ENCODE measurements around the gene CIAO2A.
"Not testable (repeated sequence)": the region's sequence is repeated elsewhere in the genome, so short reads cannot be mapped to it uniquely, and the experiment has no call there.

CIAO2A gene

DNA sequence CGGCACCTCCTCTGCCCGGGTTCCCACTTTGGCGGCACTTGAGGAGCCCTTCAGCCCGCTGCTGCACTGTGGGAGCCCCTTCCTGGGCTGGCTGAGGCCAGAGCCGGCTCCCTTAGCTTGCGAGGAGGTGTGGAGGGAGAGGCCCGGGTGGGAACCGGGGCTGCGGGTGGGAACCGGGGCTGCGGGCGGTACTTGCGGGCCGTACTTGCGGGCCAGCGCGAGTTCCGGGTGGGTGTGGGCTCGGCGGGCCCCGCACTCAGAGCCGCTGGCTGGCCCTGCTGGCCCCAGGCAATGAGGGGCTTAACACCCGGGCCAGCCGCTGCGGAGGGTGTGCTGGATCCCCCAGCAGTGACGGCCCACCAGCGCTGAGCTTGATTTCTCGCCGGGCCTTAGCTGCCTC, 32.9 kb downstream of the CIAO2A start:
- DNase-seq (ENCODE audit: low read depth) = no peak
- H3K4me3 ChIP-seq (ENCODE audit: control insufficient read depth, low read depth, low read length) = no peak overlapping the region
- TF ChIP-seq CTCF (IDR thresholded peaks at IDR 0.05; ENCODE audit: control insufficient read depth, insufficient read depth, low read depth, low read length, missing control alignments) = no peak

DNA sequence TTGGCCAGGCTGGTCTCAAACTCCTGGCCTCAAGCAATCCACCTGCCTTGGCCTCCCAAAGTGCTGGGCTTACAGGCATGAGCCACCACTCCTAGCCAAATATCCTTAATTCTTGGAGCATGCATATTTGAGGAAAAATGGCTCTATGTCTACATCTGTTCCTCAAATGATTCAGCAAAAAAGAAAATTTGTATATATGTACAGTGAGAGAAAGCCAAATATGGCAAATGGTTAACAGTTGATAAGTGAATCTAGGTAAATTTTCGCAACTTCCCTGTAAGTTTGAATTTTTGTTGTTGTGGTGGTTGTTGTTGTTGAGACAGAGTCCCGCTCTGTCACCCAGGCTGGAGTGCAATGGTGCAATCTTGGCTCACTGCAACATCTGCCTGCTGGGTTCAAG, 34.5 kb downstream of the CIAO2A start:
- DNase-seq (ENCODE audit: low read depth); H3K4me3 ChIP-seq (ENCODE audit: control insufficient read depth, low read depth, low read length): not testable (repeated sequence)

GRCh38 chr15:64058279-64058678, 35.4 kb downstream of the CIAO2A start:
- H3K4me3 ChIP-seq (ENCODE audit: control insufficient read depth, low read depth, low read length) = no peak overlapping the region
- TF ChIP-seq CTCF (IDR thresholded peaks at IDR 0.05; ENCODE audit: control insufficient read depth, insufficient read depth, low read depth, low read length, missing control alignments) = no peak
- no peak for DNase-seq (ENCODE audit: low read depth)

DNA sequence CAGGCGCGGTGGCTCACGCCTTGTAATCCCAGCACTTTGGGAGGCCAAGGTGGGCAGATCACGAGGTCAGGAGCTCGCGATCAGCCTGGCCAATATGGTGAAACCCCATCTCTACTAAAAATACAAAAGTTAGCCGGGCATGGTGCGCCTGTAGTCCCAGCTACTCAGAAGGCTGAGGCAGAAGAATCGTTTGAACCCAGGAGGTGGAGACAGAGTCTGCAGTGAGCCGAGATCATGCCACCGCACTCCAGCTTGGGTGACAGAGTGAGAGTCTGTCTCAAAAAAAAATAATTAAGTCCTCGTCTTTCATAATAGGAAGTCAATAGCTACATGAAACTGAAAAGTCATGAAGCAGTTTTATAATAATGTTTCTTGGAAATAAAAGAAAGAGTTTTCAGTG, 40.0 kb downstream of the CIAO2A start:
- not testable (repeated sequence) for DNase-seq (ENCODE audit: low read depth); H3K4me3 ChIP-seq (ENCODE audit: control insufficient read depth, low read depth, low read length)

DNA sequence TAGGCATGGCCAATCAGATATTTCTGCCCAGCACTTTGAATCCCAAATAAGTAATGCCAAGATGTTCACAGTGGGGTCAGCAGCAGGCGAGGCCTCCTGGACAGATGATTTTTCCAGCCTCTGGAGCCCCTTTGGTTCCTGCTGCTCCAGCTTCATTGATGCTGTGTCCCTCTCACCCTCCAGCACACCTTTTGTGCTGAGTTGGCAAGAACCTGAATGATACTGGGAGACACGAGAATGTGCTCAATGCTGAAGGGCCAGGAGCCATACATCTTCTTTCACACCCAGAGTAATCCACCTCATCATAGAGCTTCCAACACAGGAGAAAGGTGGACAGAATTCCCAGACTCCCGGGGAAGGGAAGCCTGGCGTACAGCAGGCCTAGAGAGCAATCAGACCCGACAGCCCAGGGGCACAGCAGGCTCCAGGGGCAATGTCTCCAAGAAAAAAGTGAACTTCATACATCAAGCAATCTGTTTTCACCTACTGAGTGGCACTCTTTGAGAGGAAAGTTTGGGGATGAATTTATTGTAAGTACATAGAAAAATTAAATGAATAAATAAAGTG, 40.6 kb downstream of the CIAO2A start:
- TF ChIP-seq CTCF (IDR thresholded peaks at IDR 0.05; ENCODE audit: control insufficient read depth, insufficient read depth, low read depth, low read length, missing control alignments) = no peak
- H3K4me3 ChIP-seq (ENCODE audit: control insufficient read depth, low read depth, low read length) = no peak overlapping the region
- DNase-seq (ENCODE audit: low read depth) = no peak

DNA sequence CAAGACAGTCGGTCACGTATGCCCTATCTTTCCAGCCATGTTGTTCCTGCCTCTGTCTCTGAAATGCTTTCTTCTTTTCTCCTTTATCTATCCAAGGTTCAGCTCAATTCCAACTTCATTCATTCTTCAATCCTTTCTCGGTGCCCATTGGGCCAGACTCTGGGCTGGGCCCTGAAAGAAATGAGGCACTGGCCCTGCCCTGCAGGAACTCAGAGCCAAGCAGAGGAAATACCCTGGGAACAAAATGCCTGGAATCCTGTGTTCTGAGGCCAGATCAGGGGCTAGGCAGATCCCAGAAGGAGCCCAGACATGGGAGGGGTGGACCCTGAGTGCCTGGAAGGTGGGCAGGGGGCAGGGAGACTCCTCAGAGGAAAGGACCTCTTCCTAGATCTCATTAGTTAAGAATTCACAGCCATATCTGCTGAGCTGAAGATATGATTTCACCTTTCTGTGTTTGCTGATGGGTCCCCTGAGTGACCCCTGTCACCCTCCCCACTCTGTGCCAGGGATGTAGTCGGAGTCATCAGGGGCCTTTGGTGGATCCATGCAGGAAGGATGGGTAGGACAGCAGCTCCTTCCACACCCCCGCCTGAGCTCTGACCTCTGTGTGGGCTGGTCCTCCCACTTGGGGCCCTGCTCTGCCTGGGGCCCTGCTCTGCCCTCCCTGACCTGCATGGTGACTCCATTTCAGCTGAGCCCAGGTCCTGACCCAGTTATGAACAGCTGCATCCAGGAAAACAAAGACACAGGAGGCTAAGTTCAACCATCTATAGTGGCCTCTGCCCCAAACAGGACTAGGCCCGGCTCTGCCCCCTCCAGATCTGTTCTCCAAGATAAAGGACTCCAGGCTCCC, 42.0 kb downstream of the CIAO2A start:
- H3K4me3 ChIP-seq (ENCODE audit: control insufficient read depth, low read depth, low read length) = no peak overlapping the region
- no peak for DNase-seq (ENCODE audit: low read depth)
- no peak for TF ChIP-seq CTCF (IDR thresholded peaks at IDR 0.05; ENCODE audit: control insufficient read depth, insufficient read depth, low read depth, low read length, missing control alignments)

- TF ChIP-seq CTCF (IDR thresholded peaks at IDR 0.05; ENCODE audit: control insufficient read depth, insufficient read depth, low read depth, low read length, missing control alignments) = no peak
- H3K4me3 ChIP-seq (ENCODE audit: control insufficient read depth, low read depth, low read length) = no peak overlapping the region
- no peak for DNase-seq (ENCODE audit: low read depth)
Measured at GRCh38 chr15:64051093-64051402, 42.6 kb downstream of the CIAO2A start.
